GM21723 (cell line): ENCODE data around the gene DAGLA.
"Not testable (repeated sequence)": the region's sequence is repeated elsewhere in the genome, so short reads cannot be mapped to it uniquely, and the experiment has no call there.

Experiments used
- ATAC-seq: cut with Tn5 transposase; IDR thresholded peaks from one replicate; pipeline ENCODE4 v1.9.1; 2021; ENCODE audit warnings: mild to moderate bottlenecking, moderate library complexity; ENCODE audit not compliant: unreplicated experiment

DAGLA gene

GRCh38 chr11:61659413-61660196, 20.6 kb upstream of the DAGLA start:
- ATAC-seq: no peak

- not testable (repeated sequence) for ATAC-seq
Measured at GRCh38 chr11:61660997-61661396, 19.2 kb upstream of the DAGLA start.

GRCh38 chr11:61666684-61667297, 13.4 kb upstream of the DAGLA start:
- ATAC-seq: no peak

GRCh38 chr11:61667684-61668305, 12.4 kb upstream of the DAGLA start:
- no peak for ATAC-seq

GRCh38 chr11:61669417-61669816, 10.8 kb upstream of the DAGLA start:
- ATAC-seq: no peak

- no peak for ATAC-seq
Measured at GRCh38 chr11:61670626-61671025, 9.6 kb upstream of the DAGLA start.

- ATAC-seq: no peak
Measured at GRCh38 chr11:61671527-61671926, 8.7 kb upstream of the DAGLA start.

GRCh38 chr11:61673946-61674467, 6.2 kb upstream of the DAGLA start:
- ATAC-seq: not testable (repeated sequence)

GRCh38 chr11:61675826-61676225, 4.4 kb upstream of the DAGLA start:
- ATAC-seq: no peak

GRCh38 chr11:61679296-61679695, 895 bp upstream of the DAGLA start:
- ATAC-seq: no peak

GRCh38 chr11:61680622-61681221, 531 bp downstream of the DAGLA start:
- no peak for ATAC-seq

- no peak for ATAC-seq
Measured at GRCh38 chr11:61682093-61682732, 2.0 kb downstream of the DAGLA start.

- no peak for ATAC-seq
Measured at GRCh38 chr11:61682906-61683675, 2.9 kb downstream of the DAGLA start.

GRCh38 chr11:61683961-61684869, 4.0 kb downstream of the DAGLA start:
- no peak for ATAC-seq

GRCh38 chr11:61684870-61685616, 4.9 kb downstream of the DAGLA start:
- ATAC-seq: no peak

- ATAC-seq: no peak
Measured at GRCh38 chr11:61685617-61685967, 5.4 kb downstream of the DAGLA start.

GRCh38 chr11:61686066-61686465, 5.9 kb downstream of the DAGLA start:
- ATAC-seq: no peak

- ATAC-seq: no peak
Measured at GRCh38 chr11:61686469-61686868, 6.3 kb downstream of the DAGLA start.

- no peak for ATAC-seq
Measured at GRCh38 chr11:61687420-61687819, 7.2 kb downstream of the DAGLA start.
